ENCODE data around the gene PPP4R3A.

The PPP4R3A gene

GRCh38 chr14:91493169-91493568, 16.9 kb downstream of the PPP4R3A start:
- H3K4me3 ChIP-seq (ENCODE audit: low read depth, low read length), result no peak overlapping the region
- POLR2A ChIA-PET, result no interaction called here
- no peak for TF ChIP-seq CTCF (IDR thresholded peaks at IDR 0.05; ENCODE audit: insufficient read depth, low read length, missing control alignments)
- CTCF ChIA-PET, result no interaction called here
- DNase-seq (ENCODE audit: low read depth, low spot score), result no peak

GRCh38 chr14:91484744-91485143, 25.4 kb downstream of the PPP4R3A start:
- ChIA-PET CTCF (no interaction called here), POLR2A (no interaction called here)
- TF ChIP-seq CTCF (IDR thresholded peaks at IDR 0.05; ENCODE audit: insufficient read depth, low read length, missing control alignments), result no peak

DNA sequence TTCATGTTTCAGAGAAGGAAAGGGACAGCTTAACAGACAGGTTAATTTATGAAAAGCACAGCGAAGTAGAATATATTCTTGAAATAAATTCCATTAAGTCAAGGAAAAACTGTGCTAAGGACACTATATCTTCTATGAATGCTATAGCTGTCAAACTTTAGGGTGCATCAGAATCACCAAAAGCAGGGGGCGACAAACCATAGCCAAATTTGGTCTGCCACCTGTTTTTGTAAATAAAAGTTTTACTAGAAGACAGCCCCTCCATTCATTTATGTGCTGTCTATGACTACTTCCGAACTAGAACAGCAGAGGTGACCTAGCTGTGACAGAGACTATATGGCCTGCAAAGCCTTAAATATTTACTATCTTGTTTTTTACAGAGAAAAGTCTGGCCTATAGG, 25.9 kb downstream of the PPP4R3A start:
- DNase-seq (ENCODE audit: low read depth, low spot score), result no peak
- POLR2A ChIA-PET, result no interaction called here
- no peak for TF ChIP-seq CTCF (IDR thresholded peaks at IDR 0.05; ENCODE audit: insufficient read depth, low read length, missing control alignments)
- H3K4me3 ChIP-seq (ENCODE audit: low read depth, low read length), result no peak overlapping the region
- CTCF ChIA-PET, result no interaction called here

More at GRCh38 chr14:91484744-91485143, 25.4 kb downstream of the PPP4R3A start:
- H3K4me3 ChIP-seq (ENCODE audit: low read depth, low read length), result no peak overlapping the region
- DNase-seq (ENCODE audit: low read depth, low spot score), result no peak

DNA sequence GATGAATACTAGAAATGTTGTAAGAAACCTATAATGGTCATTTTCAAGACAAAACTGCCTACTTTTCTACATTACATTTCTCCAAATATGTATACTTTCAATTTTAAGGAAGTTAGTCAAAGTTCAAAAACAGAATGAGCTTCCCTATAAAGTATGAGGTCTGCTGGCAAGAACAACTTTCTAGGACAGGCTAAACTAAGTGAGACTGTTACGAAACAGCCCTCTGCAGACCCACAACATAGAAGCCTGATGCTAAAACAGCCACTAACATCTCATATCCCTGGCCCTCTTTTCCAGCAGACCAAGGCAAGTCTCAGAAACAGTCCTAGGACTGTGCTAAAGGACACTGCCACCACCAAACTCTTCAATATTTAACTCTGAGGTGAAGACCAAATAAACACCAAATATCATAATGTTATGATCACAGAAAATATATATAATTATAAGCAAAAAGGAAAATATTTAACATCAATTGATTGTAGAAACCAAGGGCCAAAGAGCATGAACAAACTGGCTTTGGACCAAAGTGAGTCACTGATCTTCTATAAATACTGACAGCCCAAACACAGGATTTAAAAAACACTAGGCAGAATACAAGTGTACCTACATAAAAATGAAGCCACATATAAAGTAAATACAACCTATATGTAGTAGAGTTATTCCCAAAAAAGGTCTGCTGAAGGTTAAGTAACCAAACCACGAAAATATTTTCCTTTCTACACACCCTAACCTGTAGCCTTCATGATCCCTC, 27.7 kb downstream of the PPP4R3A start:
- H3K4me3 ChIP-seq (ENCODE audit: low read depth, low read length), result no peak overlapping the region
- peak; percentile 38 for DNase-seq (ENCODE audit: low read depth, low spot score)
- ChIA-PET POLR2A (interaction anchor here (0.6 kb wide), 1 partner anchor 570 kb away, joined by 3 read pairs; no protein-coding TSS in a partner anchor), CTCF (no interaction called here)
- TF ChIP-seq CTCF (IDR thresholded peaks at IDR 0.05; ENCODE audit: insufficient read depth, low read length, missing control alignments), result no peak

DNA sequence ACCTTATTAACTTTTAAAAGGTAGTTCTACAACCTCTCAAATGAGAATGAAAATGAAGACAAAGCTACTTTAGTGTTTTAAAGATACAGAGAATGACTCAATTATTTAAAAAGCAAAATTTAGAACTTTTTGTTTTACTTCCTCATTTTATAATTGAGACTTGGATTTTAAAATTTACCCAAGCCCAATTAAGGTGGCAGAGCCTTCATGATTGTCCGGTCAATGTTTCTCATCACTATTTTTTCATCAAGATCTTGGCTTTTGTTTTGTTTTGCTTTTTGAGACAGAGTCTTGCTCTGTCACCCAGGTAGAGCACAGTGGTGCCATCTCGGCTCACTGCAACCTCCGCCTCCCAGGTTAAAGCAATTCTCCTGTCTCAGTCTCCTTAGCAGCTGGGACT, 32.7 kb downstream of the PPP4R3A start:
- ChIA-PET CTCF (no interaction called here), POLR2A (no interaction called here)
- DNase-seq (ENCODE audit: low read depth, low spot score), result no peak
- no peak for TF ChIP-seq CTCF (IDR thresholded peaks at IDR 0.05; ENCODE audit: insufficient read depth, low read length, missing control alignments)
- no peak overlapping the region for H3K4me3 ChIP-seq (ENCODE audit: low read depth, low read length)

- ChIA-PET POLR2A (no interaction called here), CTCF (no interaction called here)
- no peak for DNase-seq (ENCODE audit: low read depth, low spot score)
- TF ChIP-seq CTCF (IDR thresholded peaks at IDR 0.05; ENCODE audit: insufficient read depth, low read length, missing control alignments), result no peak
- H3K4me3 ChIP-seq (ENCODE audit: low read depth, low read length), result no peak overlapping the region
Measured at GRCh38 chr14:91473046-91473445, 37.1 kb downstream of the PPP4R3A start.
